ENCODE measurements around the gene NDUFA11.

The NDUFA11 gene

GRCh38 chr19:5903624-5904351 lies at the start of gene NDUFA11:
NDUFA11 (minus strand) TSS chr19:5903790; CDS start chr19:5903708, 82 bp downstream.
- peak; percentile 71 for DNase-seq (ENCODE audit: low read depth)
- no peak for TF ChIP-seq CTCF (IDR thresholded peaks at IDR 0.05; ENCODE audit: low read depth, low read length, missing control alignments)
- H3K4me3 ChIP-seq (ENCODE audit: low read depth, low read length) = peak within 1 kb of the TSS; percentile 84

GRCh38 chr19:5953030-5953589 lies 49.5 kb upstream of the NDUFA11 start:
- no peak for TF ChIP-seq CTCF (IDR thresholded peaks at IDR 0.05; ENCODE audit: low read depth, low read length, missing control alignments)
- DNase-seq (ENCODE audit: low read depth) = no peak
- H3K4me3 ChIP-seq (ENCODE audit: low read depth, low read length) = no peak overlapping the region

GRCh38 chr19:5952193-5953029 lies 48.8 kb upstream of the NDUFA11 start:
- no peak for DNase-seq (ENCODE audit: low read depth)
- no peak overlapping the region for H3K4me3 ChIP-seq (ENCODE audit: low read depth, low read length)
- no peak for TF ChIP-seq CTCF (IDR thresholded peaks at IDR 0.05; ENCODE audit: low read depth, low read length, missing control alignments)

- no peak overlapping the region for H3K4me3 ChIP-seq (ENCODE audit: low read depth, low read length)
- no peak for TF ChIP-seq CTCF (IDR thresholded peaks at IDR 0.05; ENCODE audit: low read depth, low read length, missing control alignments)
- no peak for DNase-seq (ENCODE audit: low read depth)
Observed at GRCh38 chr19:5951338-5951861, 47.8 kb upstream of the NDUFA11 start.

GRCh38 chr19:5950741-5951140 lies 47.2 kb upstream of the NDUFA11 start:
- no peak for DNase-seq (ENCODE audit: low read depth)
- TF ChIP-seq CTCF (IDR thresholded peaks at IDR 0.05; ENCODE audit: low read depth, low read length, missing control alignments) = no peak
- H3K4me3 ChIP-seq (ENCODE audit: low read depth, low read length) = no peak overlapping the region

GRCh38 chr19:5949792-5950305 lies 46.3 kb upstream of the NDUFA11 start:
- DNase-seq (ENCODE audit: low read depth) = no peak
- no peak for TF ChIP-seq CTCF (IDR thresholded peaks at IDR 0.05; ENCODE audit: low read depth, low read length, missing control alignments)

More at GRCh38 chr19:5949792-5950305, 46.3 kb upstream of the NDUFA11 start:
- H3K4me3 ChIP-seq (ENCODE audit: low read depth, low read length) = no peak overlapping the region

Measured in GM12864 (cell line).